ENCODE measurements around the gene PITPNM2. TPM values are rescaled to one million over a fixed set of nuclear protein-coding genes. Genes with fewer than 3 reads are reported as not detected.

Gene PITPNM2
- total RNA-seq, 1 donor from 2014 or later = 0.56 TPM

DNA sequence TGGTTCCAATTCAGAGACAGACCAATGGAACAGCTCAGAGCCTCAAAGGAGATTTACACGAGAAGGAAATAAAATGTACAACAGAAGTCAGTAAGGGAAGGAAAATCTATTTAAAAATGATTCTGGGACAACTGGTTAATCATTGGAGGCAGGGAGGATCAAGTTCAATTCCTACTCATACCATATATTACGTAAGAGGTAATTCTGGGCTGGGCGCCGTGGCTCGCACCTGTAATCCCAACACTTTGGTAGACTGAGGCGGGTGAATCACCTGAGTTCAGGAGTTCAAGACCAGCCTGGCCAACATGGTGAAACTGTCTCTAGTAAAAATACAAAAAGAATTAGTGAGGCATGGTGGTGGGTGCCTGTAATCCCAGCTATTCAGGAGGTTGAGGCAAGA lies 36.7 kb upstream of the PITPNM2 start:
- H3K4me3 Mint-ChIP-seq = no peak overlapping the region
- TF ChIP-seq CTCF (IDR thresholded peaks at IDR 0.05) (no peak), EZH2 (IDR thresholded peaks at IDR 0.05) (no peak), EZH2phosphoT487 (IDR thresholded peaks at IDR 0.05) (no peak)
- Histone ChIP-seq H3F3A (ENCODE audit: low read depth) (no peaks in the 10 kb centered on the region), H3K27me3 (no peaks in the 10 kb centered on the region), H3K36me3 (peaks cover 6% of the 10 kb centered on the region), H3K4me1 (no peaks in the 10 kb centered on the region), H3K9me3 (ENCODE audit: low read depth) (no peaks in the 10 kb centered on the region), H2AFZ (replicated peaks) (no peak overlapping the region), H3K9ac (no peak overlapping the region), H3K79me2 (ENCODE audit: low read depth) (no peaks in the 10 kb centered on the region), H3K27ac (no peak overlapping the region), H3K4me3 (no peak overlapping the region), H4K20me1 (ENCODE audit: low read depth) (no peaks in the 10 kb centered on the region), H3K4me2 (no peak overlapping the region)
- H3K36me3 Mint-ChIP-seq = peaks cover 25% of the 10 kb centered on the region
- no peak overlapping the region for H3K27ac Mint-ChIP-seq
- H3K4me1 Mint-ChIP-seq = no peaks in the 10 kb centered on the region
- no peaks in the 10 kb centered on the region for H3K9me3 Mint-ChIP-seq
- no peaks in the 10 kb centered on the region for H3K27me3 Mint-ChIP-seq (ENCODE audit: insufficient read depth, low read depth)
- no peak for DNase-seq (ENCODE audit: low spot score)

DNA sequence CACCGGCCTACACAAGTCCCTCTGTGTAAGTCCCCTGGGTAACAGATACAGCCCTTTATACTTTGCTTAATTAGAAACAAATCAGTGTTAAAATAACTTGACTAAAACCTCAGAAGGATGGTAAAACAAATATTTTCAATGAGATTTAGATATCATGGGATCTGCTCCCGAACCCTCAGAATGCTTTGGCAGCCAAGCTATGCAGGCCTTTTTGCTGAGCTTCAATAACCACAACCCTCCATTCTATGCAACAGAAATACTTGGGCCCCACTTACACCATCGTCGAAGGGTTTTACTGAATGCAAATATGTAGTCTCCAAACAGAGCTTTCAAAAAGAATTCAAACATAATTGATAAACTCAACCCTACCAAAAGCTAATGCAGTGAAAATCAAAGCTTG lies 29.3 kb upstream of the PITPNM2 start:
- Mint-ChIP-seq H3K27ac (no peak overlapping the region), H3K36me3 (peaks cover 29% of the 10 kb centered on the region), H3K9me3 (no peaks in the 10 kb centered on the region), H3K4me3 (no peak overlapping the region), H3K27me3 (ENCODE audit: insufficient read depth, low read depth) (no peaks in the 10 kb centered on the region), H3K4me1 (no peaks in the 10 kb centered on the region)
- H3F3A ChIP-seq (ENCODE audit: low read depth) = no peaks in the 10 kb centered on the region
- no peak overlapping the region for H2AFZ ChIP-seq (replicated peaks)
- DNase-seq (ENCODE audit: low spot score) = no peak
- no peak for TF ChIP-seq CTCF (IDR thresholded peaks at IDR 0.05)
- TF ChIP-seq EZH2 (IDR thresholded peaks at IDR 0.05) = no peak
- TF ChIP-seq EZH2phosphoT487 (IDR thresholded peaks at IDR 0.05) = no peak
- no peaks in the 10 kb centered on the region for H3K4me1 ChIP-seq
- H3K36me3 ChIP-seq = peaks cover 25% of the 10 kb centered on the region
- H3K79me2 ChIP-seq (ENCODE audit: low read depth) = no peaks in the 10 kb centered on the region
- H3K27me3 ChIP-seq = no peaks in the 10 kb centered on the region
- H3K4me2 ChIP-seq = no peak overlapping the region
- no peaks in the 10 kb centered on the region for H4K20me1 ChIP-seq (ENCODE audit: low read depth)
- H3K9ac ChIP-seq = no peak overlapping the region
- no peaks in the 10 kb centered on the region for H3K9me3 ChIP-seq (ENCODE audit: low read depth)
- H3K27ac ChIP-seq = no peak overlapping the region
- H3K4me3 ChIP-seq = no peak overlapping the region

GRCh38 chr12:123171967-123172366 lies 21.1 kb upstream of the PITPNM2 start:
- Histone ChIP-seq H3K9ac (no peak overlapping the region), H2AFZ (replicated peaks) (no peak overlapping the region), H3K4me3 (no peak overlapping the region), H3K79me2 (ENCODE audit: low read depth) (no peaks in the 10 kb centered on the region), H3K9me3 (ENCODE audit: low read depth) (no peaks in the 10 kb centered on the region), H3K27me3 (no peaks in the 10 kb centered on the region), H3K36me3 (peaks cover 14% of the 10 kb centered on the region), H3K4me2 (no peak overlapping the region), H3K27ac (no peak overlapping the region), H3F3A (ENCODE audit: low read depth) (no peaks in the 10 kb centered on the region), H3K4me1 (no peaks in the 10 kb centered on the region), H4K20me1 (ENCODE audit: low read depth) (no peaks in the 10 kb centered on the region)
- Mint-ChIP-seq H3K27me3 (ENCODE audit: insufficient read depth, low read depth) (no peaks in the 10 kb centered on the region), H3K4me1 (no peaks in the 10 kb centered on the region), H3K27ac (no peak overlapping the region), H3K4me3 (no peak overlapping the region), H3K9me3 (no peaks in the 10 kb centered on the region), H3K36me3 (peaks cover 20% of the 10 kb centered on the region)
- no peak for DNase-seq (ENCODE audit: low spot score)
- TF ChIP-seq CTCF (IDR thresholded peaks at IDR 0.05) (no peak), EZH2 (IDR thresholded peaks at IDR 0.05) (no peak), EZH2phosphoT487 (IDR thresholded peaks at IDR 0.05) (no peak)

Data from neural progenitor cell (in vitro differentiated cells).